Measurements from ENCODE around the gene ARMC2. TPM values are rescaled to one million over a fixed set of nuclear protein-coding genes. Genes with fewer than 3 reads are reported as not detected.

The ARMC2 gene
- total and polyA plus RNA-seq, 10 donors = 1.4 to 12.2 (median 5.7) TPM

GRCh38 chr6:108832738-108833137 is 15.5 kb upstream of the ARMC2 start:
- no peak overlapping the region for H3K4me3 ChIP-seq
- WGBS, 5 donors = 95 to 97% (median 97%) methylated on average over 8 of the region's 8 CpGs
- H3K27ac ChIP-seq = no peak overlapping the region
- H3K4me1 ChIP-seq = peaks cover 5 to 24% (median 18%) of the 10 kb centered on the region in 6 donors
- intact Hi-C loops (cut with DNase I; ENCODE audit: low total_unique reads) = loop anchor here (10.0 kb wide), 2 partner anchors 48 to 288 kb away; no protein-coding TSS in a partner anchor
- DNase-seq = peak; percentile 33
- no peaks in the 10 kb centered on the region for H3K36me3 ChIP-seq
- TF ChIP-seq CTCF (IDR thresholded peaks at IDR 0.05 in 8 of 11, conservative IDR thresholded peaks at IDR 0.05 in 3 of 11) (no peak), POLR2A (IDR thresholded peaks at IDR 0.05) (no peak), POLR2AphosphoS5 (IDR thresholded peaks at IDR 0.05) (no peak)
- no peaks in the 10 kb centered on the region for H3K27me3 ChIP-seq (replicated peaks in 1 of 7)
- H3K9me3 ChIP-seq = no peaks in the 10 kb centered on the region

- intact Hi-C loops (cut with DNase I; ENCODE audit: low total_unique reads) = loop anchor here (10.0 kb wide), 2 partner anchors 51 to 291 kb away; no protein-coding TSS in a partner anchor
- TF ChIP-seq POLR2AphosphoS5 (IDR thresholded peaks at IDR 0.05) = peak in 2 of 3 donors; percentile 69 to 79
- TF ChIP-seq CTCF (IDR thresholded peaks at IDR 0.05 in 8 of 11, conservative IDR thresholded peaks at IDR 0.05 in 3 of 11) = peak; percentile 93 to 99 (median 96)
- no peak for TF ChIP-seq POLR2A (IDR thresholded peaks at IDR 0.05)
- Histone ChIP-seq H3K4me1 (peaks cover 9 to 38% (median 26%) of the 10 kb centered on the region in 6 donors), H3K4me3 (no peak overlapping the region), H3K9me3 (no peaks in the 10 kb centered on the region), H3K27me3 (replicated peaks in 1 of 7) (no peaks in the 10 kb centered on the region), H3K27ac (no peak overlapping the region), H3K36me3 (no peaks in the 10 kb centered on the region)
- peak; percentile 96 for DNase-seq
- 44 to 49% (median 46%) methylated on average over 4 of the region's 4 CpGs for WGBS, 5 donors
Observed at GRCh38 chr6:108835218-108835850, 12.9 kb upstream of the ARMC2 start.

GRCh38 chr6:108836061-108836460 is 12.2 kb upstream of the ARMC2 start:
- intact Hi-C loops (cut with DNase I; ENCODE audit: low total_unique reads) = loop anchor here (10.0 kb wide), 2 partner anchors 51 to 291 kb away; no protein-coding TSS in a partner anchor

More at GRCh38 chr6:108836061-108836460, 12.2 kb upstream of the ARMC2 start:
- Histone ChIP-seq H3K4me3 (no peak overlapping the region), H3K36me3 (no peaks in the 10 kb centered on the region), H3K27ac (no peak overlapping the region), H3K27me3 (replicated peaks in 1 of 7) (no peaks in the 10 kb centered on the region), H3K4me1 (peaks cover 9 to 38% (median 26%) of the 10 kb centered on the region in 6 donors), H3K9me3 (no peaks in the 10 kb centered on the region)
- WGBS, 5 donors = 89 to 94% (median 92%) methylated on average over 3 of the region's 3 CpGs
- no peak for DNase-seq
- no peak for TF ChIP-seq CTCF (IDR thresholded peaks at IDR 0.05 in 8 of 11, conservative IDR thresholded peaks at IDR 0.05 in 3 of 11)
- TF ChIP-seq POLR2A (IDR thresholded peaks at IDR 0.05) = no peak
- no peak for TF ChIP-seq POLR2AphosphoS5 (IDR thresholded peaks at IDR 0.05)
